ENCODE data around the gene MAML2. TPM values are rescaled to one million over a fixed set of nuclear protein-coding genes. Genes with fewer than 3 reads are reported as not detected.

MAML2 gene
- total RNA-seq, 1 experiment from 2014 or later, result 2.7 TPM

DNA sequence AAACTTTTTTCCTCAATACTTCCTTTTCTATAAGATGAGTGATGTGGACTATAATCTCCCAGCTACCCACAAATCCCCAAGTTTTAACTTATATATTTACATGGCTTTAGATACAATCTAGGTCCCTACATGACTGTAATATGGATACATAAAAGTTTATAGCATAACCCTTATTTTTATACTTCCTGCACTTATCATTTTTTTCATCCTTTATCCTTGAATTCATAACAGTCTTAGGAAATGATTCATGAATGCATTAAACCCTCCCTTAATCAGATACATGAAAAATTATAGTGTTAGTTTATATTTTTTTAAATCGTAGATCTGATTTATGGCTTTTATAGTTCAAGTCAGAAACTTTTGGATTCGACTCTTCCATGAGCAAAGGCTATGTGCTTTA is 195.8 kb downstream of the MAML2 start:
- peaks cover 21 to 29% of the 10 kb centered on the region in 2 experiments for H3K4me1 Mint-ChIP-seq
- no peaks in the 10 kb centered on the region for H3K23me2 ChIP-seq (ENCODE audit: insufficient read length, low read depth, low read length, poor library complexity, severe bottlenecking)
- H3K27ac Mint-ChIP-seq, result no peak overlapping the region
- no peak overlapping the region for H3K14ac ChIP-seq (ENCODE audit: insufficient read depth, low read length)
- no peak overlapping the region for H3K27ac ChIP-seq (ENCODE audit: insufficient read length, low read depth, low read length)
- no peak overlapping the region for H3K9ac ChIP-seq (ENCODE audit: extremely low read depth, insufficient read length, low read length)
- H2AFZ ChIP-seq (ENCODE audit: low read length), result no peak overlapping the region
- no peaks in the 10 kb centered on the region for H3K9me3 Mint-ChIP-seq
- H3K4me1 ChIP-seq (ENCODE audit: insufficient read depth, low read length), result peaks cover 4% of the 10 kb centered on the region; the same call in 1 of the 2 replicates
- H3K79me1 ChIP-seq (ENCODE audit: insufficient read depth, low read depth, low read length, poor library complexity, severe bottlenecking), result no peaks in the 10 kb centered on the region
- no peak overlapping the region for H3K23ac ChIP-seq (ENCODE audit: insufficient read length, low read depth, low read length)
- no peak overlapping the region for H4K8ac ChIP-seq (replicated peaks; ENCODE audit: insufficient read length, low read depth, low read length)
- no peaks in the 10 kb centered on the region for H4K20me1 ChIP-seq (ENCODE audit: control insufficient read depth, insufficient read depth, insufficient read length)
- no peak overlapping the region for H4K5ac ChIP-seq (ENCODE audit: insufficient read length, low read depth, low read length)
- no peak overlapping the region for H3K4me2 ChIP-seq (ENCODE audit: insufficient read depth, insufficient read length, low read length)
- H3K36me3 Mint-ChIP-seq (ENCODE audit: insufficient read depth in 1 of 3, low read depth in 3 of 3), result no peaks in the 10 kb centered on the region
- H4K91ac ChIP-seq (ENCODE audit: insufficient read length, low read depth, low read length), result no peak overlapping the region
- no peaks in the 10 kb centered on the region for H3K9me3 ChIP-seq (ENCODE audit: control insufficient read depth, low read depth, low read length)
- no peak overlapping the region for H2BK120ac ChIP-seq (ENCODE audit: low read depth, low read length, poor library complexity, severe bottlenecking)
- H2BK20ac ChIP-seq (ENCODE audit: low read depth, low read length, poor library complexity, severe bottlenecking), result no peak overlapping the region
- H3K4ac ChIP-seq (ENCODE audit: low read depth, low read length), result no peak overlapping the region
- TF ChIP-seq, protein P1, sequence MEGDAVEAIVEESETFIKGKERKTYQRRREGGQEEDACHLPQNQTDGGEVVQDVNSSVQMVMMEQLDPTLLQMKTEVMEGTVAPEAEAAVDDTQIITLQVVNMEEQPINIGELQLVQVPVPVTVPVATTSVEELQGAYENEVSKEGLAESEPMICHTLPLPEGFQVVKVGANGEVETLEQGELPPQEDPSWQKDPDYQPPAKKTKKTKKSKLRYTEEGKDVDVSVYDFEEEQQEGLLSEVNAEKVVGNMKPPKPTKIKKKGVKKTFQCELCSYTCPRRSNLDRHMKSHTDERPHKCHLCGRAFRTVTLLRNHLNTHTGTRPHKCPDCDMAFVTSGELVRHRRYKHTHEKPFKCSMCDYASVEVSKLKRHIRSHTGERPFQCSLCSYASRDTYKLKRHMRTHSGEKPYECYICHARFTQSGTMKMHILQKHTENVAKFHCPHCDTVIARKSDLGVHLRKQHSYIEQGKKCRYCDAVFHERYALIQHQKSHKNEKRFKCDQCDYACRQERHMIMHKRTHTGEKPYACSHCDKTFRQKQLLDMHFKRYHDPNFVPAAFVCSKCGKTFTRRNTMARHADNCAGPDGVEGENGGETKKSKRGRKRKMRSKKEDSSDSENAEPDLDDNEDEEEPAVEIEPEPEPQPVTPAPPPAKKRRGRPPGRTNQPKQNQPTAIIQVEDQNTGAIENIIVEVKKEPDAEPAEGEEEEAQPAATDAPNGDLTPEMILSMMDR (conservative IDR thresholded peaks at IDR 0.05), result no peak
- H3K79me2 ChIP-seq (ENCODE audit: insufficient read depth, low read length), result no peaks in the 10 kb centered on the region
- no peak overlapping the region for H3K56ac ChIP-seq (ENCODE audit: insufficient read length, low read depth, low read length)
- no peaks in the 10 kb centered on the region for H3K27me3 Mint-ChIP-seq (ENCODE audit: low read depth)
- no peak overlapping the region for H2BK5ac ChIP-seq (ENCODE audit: insufficient read length, low read length)
- no peak overlapping the region for H2BK12ac ChIP-seq (ENCODE audit: insufficient read length, low read depth, low read length)
- H2AK5ac ChIP-seq (ENCODE audit: insufficient read length, low read length), result no peak overlapping the region
- DNase-seq, result no peak
- no peak overlapping the region for H2BK15ac ChIP-seq (ENCODE audit: low read depth, low read length)
- no peak overlapping the region for H3T11ph ChIP-seq (ENCODE audit: low read length)
- no peaks in the 10 kb centered on the region for H3K27me3 ChIP-seq (ENCODE audit: insufficient read depth, low read length)
- no CpG with 5 or more reads among the region's 2 CpGs for WGBS (ENCODE audit: extremely low coverage, insufficient read length, low lambda C conversion rate)
- no peak overlapping the region for H3K18ac ChIP-seq (ENCODE audit: insufficient read length, low read depth, low read length)
- no peak overlapping the region for H3K4me3 Mint-ChIP-seq
